HFFc6 (cell line): ENCODE results near the gene RBBP4. TPM values are rescaled to one million over a fixed set of nuclear protein-coding genes. Genes with fewer than 3 reads are reported as not detected.
"Not testable (repeated sequence)": the region's sequence is repeated elsewhere in the genome, so short reads cannot be mapped to it uniquely, and the experiment has no call there.

Experiments
- DNase-seq: peaks from one replicate; pipeline ENCODE4 v3.0.0-alpha.2; 2018
- H3K27ac Mint-ChIP-seq: 2 replicates; pipeline ENCODE4 v1.8.0; 2020; ENCODE audit warnings: mild to moderate bottlenecking, mixed read lengths
- H3K27me3 Mint-ChIP-seq: 2 replicates; pipeline ENCODE4 v1.8.0; 2021; ENCODE audit warnings: mild to moderate bottlenecking, moderate library complexity, mixed read lengths; ENCODE audit not compliant: insufficient read depth
- H3K36me3 Mint-ChIP-seq: 2 replicates; pipeline ENCODE4 v1.8.0; 2021; ENCODE audit warnings: low read depth, mixed read lengths
- H3K4me1 Mint-ChIP-seq: 2 replicates; pipeline ENCODE4 v1.8.0; 2020; ENCODE audit warnings: low read depth, mixed read lengths
- H3K4me3 Mint-ChIP-seq: 2 replicates; pipeline ENCODE4 v1.8.0; 2020; ENCODE audit warnings: mild to moderate bottlenecking, moderate library complexity, mixed read lengths
- H3K9me3 Mint-ChIP-seq: 2 replicates; pipeline ENCODE4 v1.8.0; 2020; ENCODE audit warnings: mild to moderate bottlenecking, mixed read lengths
- total RNA-seq, 6 experiments: library from RNA; stranded (reverse); fragmentation: NEBNext Ultra II Directional; extraction: Animal tissue kit (Norgen Biotek cat#: 25700); gene quantifications; 2 replicates in 1 of 6; 3 replicates in 5 of 6; pipeline ENCODE4 v1.2.3, GENCODE V29; 2021
- TF ChIP-seq, protein P1 (sequence below): fragments of 200-600 bp; sonication (generic); IDR thresholded peaks from 2 replicates; pipeline ENCODE4 v1.5.0; 2021; ENCODE audit warnings: antibody characterized with exemption, mild to moderate bottlenecking

The RBBP4 gene
- total RNA-seq, 6 experiments from 2014 or later, result 108 to 137 (median 124) TPM

DNA sequence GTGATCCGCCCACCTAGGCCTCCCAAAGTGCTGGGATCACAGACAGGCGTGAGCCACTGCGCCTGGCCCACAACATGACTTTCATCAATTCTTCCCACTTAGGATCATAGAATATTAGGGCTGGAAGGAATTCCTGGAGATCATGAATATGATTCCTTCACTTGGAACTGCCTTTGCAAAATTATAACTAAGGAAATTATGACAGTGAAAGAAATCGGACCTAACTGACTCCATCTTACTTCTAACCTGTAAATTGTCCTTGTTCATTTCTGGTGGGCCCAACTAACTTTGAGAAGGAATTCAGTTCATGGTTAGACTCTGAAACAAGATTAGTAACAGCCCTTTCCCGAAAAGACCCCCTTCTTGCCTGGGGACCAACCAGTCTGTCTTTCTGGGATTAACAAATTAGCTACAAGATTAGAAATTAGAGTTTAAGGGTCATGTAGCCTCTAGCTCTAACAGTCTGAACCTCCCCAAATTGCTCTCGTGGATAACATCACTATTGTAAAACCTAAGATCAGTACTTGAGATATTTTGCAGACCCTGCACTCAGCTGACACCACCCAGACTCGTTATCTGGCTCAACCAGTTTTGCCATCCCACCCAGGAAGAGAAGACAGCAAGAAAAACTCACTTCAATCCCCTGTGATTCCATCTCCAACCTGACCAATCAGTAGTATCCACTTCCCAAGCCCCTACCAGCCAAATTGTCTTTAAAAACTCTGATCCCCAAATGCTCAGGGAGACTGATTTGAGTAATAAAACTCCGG is 15.3 kb upstream of the RBBP4 start:
- Mint-ChIP-seq H3K9me3 (no peaks in the 10 kb centered on the region), H3K27me3 (no peaks in the 10 kb centered on the region), H3K4me1 (peaks cover 6% of the 10 kb centered on the region; the same call in 1 of the 2 replicates), H3K27ac (no peak overlapping the region), H3K36me3 (peaks cover 7% of the 10 kb centered on the region; the same call in 1 of the 2 replicates), H3K4me3 (no peak overlapping the region)
- no peak for DNase-seq
- TF ChIP-seq, protein P1, sequence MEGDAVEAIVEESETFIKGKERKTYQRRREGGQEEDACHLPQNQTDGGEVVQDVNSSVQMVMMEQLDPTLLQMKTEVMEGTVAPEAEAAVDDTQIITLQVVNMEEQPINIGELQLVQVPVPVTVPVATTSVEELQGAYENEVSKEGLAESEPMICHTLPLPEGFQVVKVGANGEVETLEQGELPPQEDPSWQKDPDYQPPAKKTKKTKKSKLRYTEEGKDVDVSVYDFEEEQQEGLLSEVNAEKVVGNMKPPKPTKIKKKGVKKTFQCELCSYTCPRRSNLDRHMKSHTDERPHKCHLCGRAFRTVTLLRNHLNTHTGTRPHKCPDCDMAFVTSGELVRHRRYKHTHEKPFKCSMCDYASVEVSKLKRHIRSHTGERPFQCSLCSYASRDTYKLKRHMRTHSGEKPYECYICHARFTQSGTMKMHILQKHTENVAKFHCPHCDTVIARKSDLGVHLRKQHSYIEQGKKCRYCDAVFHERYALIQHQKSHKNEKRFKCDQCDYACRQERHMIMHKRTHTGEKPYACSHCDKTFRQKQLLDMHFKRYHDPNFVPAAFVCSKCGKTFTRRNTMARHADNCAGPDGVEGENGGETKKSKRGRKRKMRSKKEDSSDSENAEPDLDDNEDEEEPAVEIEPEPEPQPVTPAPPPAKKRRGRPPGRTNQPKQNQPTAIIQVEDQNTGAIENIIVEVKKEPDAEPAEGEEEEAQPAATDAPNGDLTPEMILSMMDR, result no peak

DNA sequence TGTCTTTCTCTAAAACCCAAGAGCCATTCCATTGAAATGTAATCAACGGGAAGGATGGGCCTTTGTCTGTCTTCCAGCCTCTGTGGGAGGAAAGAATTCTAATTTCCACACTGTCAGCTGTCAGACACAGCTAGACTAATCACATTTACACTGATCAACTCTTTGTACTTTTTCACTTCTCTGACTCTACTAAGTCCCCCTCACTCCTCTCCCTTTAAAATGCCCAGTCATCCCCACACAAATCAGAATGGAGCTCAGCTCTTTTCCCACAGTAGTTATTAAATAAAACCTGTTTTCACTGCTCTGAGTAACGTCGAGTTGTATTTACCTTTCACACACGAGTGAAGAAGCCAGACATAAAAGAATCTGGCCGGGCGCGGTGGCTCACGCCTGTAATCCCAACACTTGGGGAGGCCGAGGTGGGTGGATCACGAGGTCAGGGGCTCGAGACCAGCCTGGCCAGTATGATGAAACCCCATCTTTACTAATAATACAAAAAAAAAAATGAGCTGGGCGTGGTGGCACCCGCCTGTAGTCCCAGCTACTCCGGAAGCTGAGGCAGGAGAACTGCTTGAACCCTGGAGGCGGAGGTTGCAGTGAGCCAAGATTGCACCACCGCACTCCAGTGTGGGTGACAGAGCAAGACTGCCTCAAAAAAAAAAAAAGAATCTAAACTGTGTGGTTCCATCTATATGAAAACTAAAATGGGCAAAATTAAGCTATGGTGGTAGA is 13.9 kb upstream of the RBBP4 start:
- Mint-ChIP-seq H3K4me3 (no peak overlapping the region), H3K4me1 (peaks cover 6% of the 10 kb centered on the region; the same call in 1 of the 2 replicates), H3K27ac (peak overlapping the region; percentile 19; the same call in 1 of the 2 replicates), H3K27me3 (no peaks in the 10 kb centered on the region), H3K9me3 (no peaks in the 10 kb centered on the region), H3K36me3 (peaks cover 7% of the 10 kb centered on the region; the same call in 1 of the 2 replicates)
- DNase-seq, result no peak
- TF ChIP-seq, protein P1, result no peak

DNA sequence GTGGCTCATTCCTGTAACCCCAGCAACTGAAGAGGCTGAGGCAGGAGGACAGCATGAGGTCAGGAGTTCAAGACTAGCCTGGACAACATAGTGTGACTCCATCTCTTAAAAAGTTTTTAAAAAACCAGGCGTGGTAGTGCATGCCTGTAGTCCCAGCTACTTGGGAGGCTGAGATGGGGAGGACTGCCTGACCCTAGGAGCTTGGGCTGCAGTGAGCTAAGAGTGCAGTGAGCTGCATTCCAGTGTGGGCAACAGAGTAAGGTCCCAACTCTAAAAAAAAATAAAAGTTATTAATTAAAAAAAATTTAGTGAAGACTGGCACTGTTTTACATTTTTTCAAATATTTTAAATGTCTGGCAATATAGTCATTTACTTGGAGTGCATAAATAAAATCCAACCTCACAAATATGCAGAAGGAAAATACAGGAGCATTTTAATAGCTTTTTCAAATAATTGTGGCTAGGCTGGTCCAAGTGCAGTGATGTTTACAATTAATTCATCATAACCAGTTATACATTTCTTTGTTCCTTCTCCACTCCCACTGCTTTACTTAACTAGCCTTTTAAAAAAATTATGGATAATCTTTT is 11.4 kb upstream of the RBBP4 start:
- peaks cover 7% of the 10 kb centered on the region; the same call in 1 of the 2 replicates for H3K36me3 Mint-ChIP-seq

DNA sequence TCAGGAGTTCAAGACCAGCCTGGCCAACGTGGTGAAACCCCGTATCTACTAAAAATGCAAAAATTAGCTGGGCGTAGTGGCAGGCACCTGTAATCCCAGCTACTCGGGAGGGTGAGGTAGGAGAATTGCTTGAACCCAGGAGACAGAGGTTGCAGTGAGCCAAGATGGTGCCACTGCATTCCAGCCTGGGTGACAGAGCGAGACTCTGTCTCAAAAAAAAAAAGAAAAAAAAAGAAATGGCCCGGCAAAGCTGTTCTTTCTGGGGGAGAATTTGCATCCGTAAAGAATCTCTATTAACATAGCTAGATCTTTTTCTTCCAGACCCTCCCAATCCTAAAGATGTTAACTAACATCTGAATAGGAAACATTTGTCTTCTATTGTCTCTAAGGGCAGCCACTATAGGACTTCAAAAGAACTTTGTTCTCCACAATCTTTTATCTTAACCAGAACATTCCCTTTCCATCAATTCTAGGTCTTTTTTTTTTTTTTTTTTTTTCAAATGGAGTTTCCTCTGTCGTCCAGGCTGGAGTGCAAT is 8.6 kb upstream of the RBBP4 start:
- H3K9me3 Mint-ChIP-seq, DNase-seq, H3K27ac Mint-ChIP-seq, H3K27me3 Mint-ChIP-seq, H3K4me1 Mint-ChIP-seq, H3K4me3 Mint-ChIP-seq, H3K36me3 Mint-ChIP-seq: not testable (repeated sequence)

More for the DNA sequence above, 11.4 kb upstream of the RBBP4 start:
- Mint-ChIP-seq H3K9me3 (no peaks in the 10 kb centered on the region), H3K4me1 (peaks cover 6% of the 10 kb centered on the region; the same call in 1 of the 2 replicates), H3K27ac (peak overlapping the region; percentile 64), H3K27me3 (0 out of 2 replicates have a peak, but pooled peaks cover 2% of the 10 kb centered on the region), H3K4me3 (no peak overlapping the region)
- TF ChIP-seq, protein P1, result no peak
- DNase-seq, result peak; percentile 72

DNA sequence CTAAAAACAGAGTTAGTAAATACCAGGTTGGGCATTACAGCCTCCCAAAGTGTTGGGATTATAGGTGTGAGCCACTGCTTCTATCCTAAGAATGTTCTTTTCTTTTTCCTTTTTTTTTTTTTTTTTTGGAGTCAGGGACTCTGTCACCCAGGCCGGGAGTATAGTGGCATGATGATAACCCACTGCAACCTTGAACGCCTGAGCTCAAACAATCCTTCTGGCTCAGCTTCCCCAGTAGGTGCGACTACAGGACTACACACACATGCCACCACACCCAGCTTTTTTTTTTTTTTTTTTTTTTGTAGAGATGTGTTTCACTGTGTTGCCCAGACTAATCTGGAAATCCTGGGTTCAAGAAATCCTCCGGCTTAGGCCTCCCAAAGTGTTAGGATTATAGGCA is 6.6 kb upstream of the RBBP4 start:
- TF ChIP-seq, protein P1, result no peak
- no peak overlapping the region for H3K4me3 Mint-ChIP-seq
- H3K27ac Mint-ChIP-seq, result no peak overlapping the region
- H3K9me3 Mint-ChIP-seq, result no peaks in the 10 kb centered on the region
- H3K4me1 Mint-ChIP-seq, result peaks cover 16% of the 10 kb centered on the region
- no peak for DNase-seq
- no peaks in the 10 kb centered on the region for H3K36me3 Mint-ChIP-seq
- H3K27me3 Mint-ChIP-seq, result 0 out of 2 replicates have a peak, but pooled peaks cover 2% of the 10 kb centered on the region
